Measurements from ENCODE around the gene ADRA1B.

ADRA1B gene

GRCh38 chr5:159899067-159900049 is 16.9 kb upstream of the ADRA1B start:
- peaks cover 26% of the 10 kb centered on the region for H3K4me1 ChIP-seq (ENCODE audit: insufficient read depth, poor library complexity, severe bottlenecking)
- ATAC-seq (ENCODE audit: low read depth) (peak; percentile 64), DNase-seq (ENCODE audit: low spot score) (no peak)
- H3K27ac ChIP-seq (ENCODE audit: poor library complexity, severe bottlenecking) = peak overlapping the region; percentile 2
- TF ChIP-seq, protein P1, sequence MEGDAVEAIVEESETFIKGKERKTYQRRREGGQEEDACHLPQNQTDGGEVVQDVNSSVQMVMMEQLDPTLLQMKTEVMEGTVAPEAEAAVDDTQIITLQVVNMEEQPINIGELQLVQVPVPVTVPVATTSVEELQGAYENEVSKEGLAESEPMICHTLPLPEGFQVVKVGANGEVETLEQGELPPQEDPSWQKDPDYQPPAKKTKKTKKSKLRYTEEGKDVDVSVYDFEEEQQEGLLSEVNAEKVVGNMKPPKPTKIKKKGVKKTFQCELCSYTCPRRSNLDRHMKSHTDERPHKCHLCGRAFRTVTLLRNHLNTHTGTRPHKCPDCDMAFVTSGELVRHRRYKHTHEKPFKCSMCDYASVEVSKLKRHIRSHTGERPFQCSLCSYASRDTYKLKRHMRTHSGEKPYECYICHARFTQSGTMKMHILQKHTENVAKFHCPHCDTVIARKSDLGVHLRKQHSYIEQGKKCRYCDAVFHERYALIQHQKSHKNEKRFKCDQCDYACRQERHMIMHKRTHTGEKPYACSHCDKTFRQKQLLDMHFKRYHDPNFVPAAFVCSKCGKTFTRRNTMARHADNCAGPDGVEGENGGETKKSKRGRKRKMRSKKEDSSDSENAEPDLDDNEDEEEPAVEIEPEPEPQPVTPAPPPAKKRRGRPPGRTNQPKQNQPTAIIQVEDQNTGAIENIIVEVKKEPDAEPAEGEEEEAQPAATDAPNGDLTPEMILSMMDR (IDR thresholded peaks at IDR 0.05; ENCODE audit: poor library complexity, severe bottlenecking) = no peak
- H3K9me3 ChIP-seq (ENCODE audit: severe bottlenecking) = no peaks in the 10 kb centered on the region
- no peaks in the 10 kb centered on the region for H3K36me3 ChIP-seq (ENCODE audit: low read depth)
- no peak overlapping the region for H3K4me3 ChIP-seq (ENCODE audit: severe bottlenecking)
- no peaks in the 10 kb centered on the region for H3K27me3 ChIP-seq (ENCODE audit: insufficient read depth, poor library complexity, severe bottlenecking)

- H3K4me1 ChIP-seq (ENCODE audit: insufficient read depth, poor library complexity, severe bottlenecking) = peaks cover 42% of the 10 kb centered on the region
- no peak overlapping the region for H3K4me3 ChIP-seq (ENCODE audit: severe bottlenecking)
- no peaks in the 10 kb centered on the region for H3K36me3 ChIP-seq (ENCODE audit: low read depth)
- TF ChIP-seq, protein P1 (IDR thresholded peaks at IDR 0.05; ENCODE audit: poor library complexity, severe bottlenecking) = no peak
- H3K27me3 ChIP-seq (ENCODE audit: insufficient read depth, poor library complexity, severe bottlenecking) = no peaks in the 10 kb centered on the region
- no peak for ATAC-seq (ENCODE audit: low read depth)
- no peak overlapping the region for H3K27ac ChIP-seq (ENCODE audit: poor library complexity, severe bottlenecking)
- DNase-seq (ENCODE audit: low spot score) = no peak
- no peaks in the 10 kb centered on the region for H3K9me3 ChIP-seq (ENCODE audit: severe bottlenecking)
Measured at GRCh38 chr5:159901308-159901707, 15.0 kb upstream of the ADRA1B start.

GRCh38 chr5:159901772-159902171 is 14.5 kb upstream of the ADRA1B start:
- Histone ChIP-seq H3K27ac (ENCODE audit: poor library complexity, severe bottlenecking) (peak overlapping the region; percentile 31), H3K9me3 (ENCODE audit: severe bottlenecking) (no peaks in the 10 kb centered on the region), H3K27me3 (ENCODE audit: insufficient read depth, poor library complexity, severe bottlenecking) (no peaks in the 10 kb centered on the region), H3K36me3 (ENCODE audit: low read depth) (no peaks in the 10 kb centered on the region), H3K4me3 (ENCODE audit: severe bottlenecking) (no peak overlapping the region), H3K4me1 (ENCODE audit: insufficient read depth, poor library complexity, severe bottlenecking) (peaks cover 47% of the 10 kb centered on the region)
- TF ChIP-seq, protein P1 (IDR thresholded peaks at IDR 0.05; ENCODE audit: poor library complexity, severe bottlenecking) = no peak
- DNase-seq (ENCODE audit: low spot score) = no peak
- ATAC-seq (ENCODE audit: low read depth) = no peak

DNA sequence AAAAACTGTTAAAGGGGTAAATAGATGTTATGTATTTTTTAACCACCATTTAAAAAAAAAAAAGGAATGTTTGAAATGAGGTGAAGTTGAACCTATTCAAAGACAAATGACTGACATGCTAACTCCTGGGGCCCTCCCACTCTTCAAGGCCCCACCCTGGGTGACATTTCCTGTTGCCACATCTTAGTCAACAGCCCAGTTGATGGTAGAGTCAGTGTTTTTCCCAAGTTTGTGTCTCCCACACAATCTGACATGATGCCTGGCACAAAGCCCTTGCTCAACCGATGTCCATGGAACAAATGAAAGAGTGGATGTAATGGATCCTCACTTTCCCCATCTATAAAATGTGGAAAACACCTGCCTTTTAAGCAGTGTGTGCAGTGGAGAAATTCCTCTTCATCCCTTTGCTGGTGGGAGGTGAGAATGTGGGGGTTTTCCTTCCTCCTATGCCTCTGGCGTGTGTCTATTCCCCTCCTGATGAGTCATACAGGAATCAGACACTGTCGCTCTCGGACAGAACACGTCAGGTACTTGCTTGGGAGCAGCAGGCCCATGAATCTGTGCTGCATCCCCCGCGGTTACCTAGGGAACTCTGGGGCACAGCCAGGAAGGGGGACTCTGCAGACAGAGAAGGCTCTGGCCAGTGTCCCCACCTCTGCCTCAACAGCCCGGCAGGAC is 13.7 kb upstream of the ADRA1B start:
- TF ChIP-seq, protein P1 (IDR thresholded peaks at IDR 0.05; ENCODE audit: poor library complexity, severe bottlenecking) = no peak
- Histone ChIP-seq H3K9me3 (ENCODE audit: severe bottlenecking) (no peaks in the 10 kb centered on the region), H3K27me3 (ENCODE audit: insufficient read depth, poor library complexity, severe bottlenecking) (no peaks in the 10 kb centered on the region), H3K4me1 (ENCODE audit: insufficient read depth, poor library complexity, severe bottlenecking) (peaks cover 55% of the 10 kb centered on the region), H3K4me3 (ENCODE audit: severe bottlenecking) (no peak overlapping the region), H3K36me3 (ENCODE audit: low read depth) (no peaks in the 10 kb centered on the region), H3K27ac (ENCODE audit: poor library complexity, severe bottlenecking) (peak overlapping the region; percentile 31)
- peak; percentile 75 for DNase-seq (ENCODE audit: low spot score)
- ATAC-seq (ENCODE audit: low read depth) = peak; percentile 40
